Muscle of leg (tissue), 11 donors: Measurements from ENCODE around the gene PARVG. TPM values are rescaled to one million over a fixed set of nuclear protein-coding genes. Genes with fewer than 3 reads are reported as not detected.

Experiments
- DNase-seq: peaks from one replicate; pipeline ENCODE4 v3.0.0; 2013
- H3K27ac ChIP-seq: one replicate; pipeline ENCODE4 v1.5.1; 2013; ENCODE audit warnings: mild to moderate bottlenecking, low read length, control low read depth
- H3K27me3 ChIP-seq: one replicate; pipeline ENCODE4 v1.6.1; 2013; ENCODE audit warnings: low read length; ENCODE audit not compliant: control insufficient read depth, insufficient read depth
- H3K36me3 ChIP-seq: one replicate; pipeline ENCODE4 v1.6.1; 2013; ENCODE audit warnings: low read length; ENCODE audit not compliant: control insufficient read depth, insufficient read depth
- H3K4me1 ChIP-seq: one replicate; pipeline ENCODE4 v1.6.1; 2013; ENCODE audit warnings: low read length; ENCODE audit not compliant: control insufficient read depth, insufficient read depth
- H3K4me3 ChIP-seq: one replicate; pipeline ENCODE4 v1.5.1; 2013; ENCODE audit warnings: low read length, control low read depth
- H3K9me3 ChIP-seq: replicated peaks from 2 replicates; pipeline ENCODE4 v1.6.1; 2013; ENCODE audit warnings: low read depth, low read length; ENCODE audit not compliant: control insufficient read depth
- WGBS: methylation state at CpG from one replicate; pipeline ENCODE4 v1.1.5; 2013; ENCODE audit warnings: missing lambda C conversion rate; ENCODE audit not compliant: insufficient coverage; 5-methylcytosine and 5-hydroxymethylcytosine counted together
- polyA plus RNA-seq, 8 donors: library from polyadenylated mRNA; unstranded; fragments of 120-200 nt; gene quantifications; one replicate each; pipeline versions ENCODE4 v1.2.1 to v1.2.3, GENCODE V29; 2013; ENCODE audit warnings: inconsistent platforms in 1 of 8, low replicate concordance in 1 of 8; ENCODE audit not compliant: insufficient read length in 8 of 8, insufficient read depth in 1 of 8
- total RNA-seq: library from RNA; stranded (reverse); fragments of 120-200 nt; gene quantifications from one replicate; pipeline ENCODE4 v1.2.4, GENCODE V29; 2013

The PARVG gene
- total and polyA plus RNA-seq, 9 donors, result 2.8 to 4.3 (median 3.1) TPM

DNA sequence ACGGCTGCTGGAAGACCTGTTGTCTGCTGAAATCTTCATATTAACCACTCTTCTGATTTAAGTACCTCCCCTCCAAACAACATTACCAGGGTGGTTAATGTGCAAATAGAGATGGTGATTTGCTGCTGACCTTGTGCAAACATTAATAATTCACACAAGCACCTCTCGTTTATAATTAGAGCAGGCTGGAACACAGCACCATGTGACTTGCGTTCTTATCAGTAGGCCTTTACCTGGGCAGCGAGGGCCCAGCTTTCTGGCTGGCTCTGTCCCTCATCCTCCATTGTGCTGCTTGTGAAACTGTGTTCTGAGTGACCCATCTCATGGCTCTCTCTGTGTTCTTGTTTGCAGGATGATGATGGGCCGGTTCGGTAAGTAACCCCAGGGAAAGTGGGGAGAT is 41.0 kb upstream of the PARVG start:
- Histone ChIP-seq H3K27me3 (peaks cover 2% of the 10 kb centered on the region), H3K36me3 (peaks cover 50% of the 10 kb centered on the region), H3K4me1 (peaks cover 2% of the 10 kb centered on the region), H3K9me3 (peaks cover 20% of the 10 kb centered on the region), H3K4me3 (no peak overlapping the region), H3K27ac (no peak overlapping the region)
- DNase-seq, result no peak
- 93% methylated on average over 4 of the region's 6 CpGs for WGBS

DNA sequence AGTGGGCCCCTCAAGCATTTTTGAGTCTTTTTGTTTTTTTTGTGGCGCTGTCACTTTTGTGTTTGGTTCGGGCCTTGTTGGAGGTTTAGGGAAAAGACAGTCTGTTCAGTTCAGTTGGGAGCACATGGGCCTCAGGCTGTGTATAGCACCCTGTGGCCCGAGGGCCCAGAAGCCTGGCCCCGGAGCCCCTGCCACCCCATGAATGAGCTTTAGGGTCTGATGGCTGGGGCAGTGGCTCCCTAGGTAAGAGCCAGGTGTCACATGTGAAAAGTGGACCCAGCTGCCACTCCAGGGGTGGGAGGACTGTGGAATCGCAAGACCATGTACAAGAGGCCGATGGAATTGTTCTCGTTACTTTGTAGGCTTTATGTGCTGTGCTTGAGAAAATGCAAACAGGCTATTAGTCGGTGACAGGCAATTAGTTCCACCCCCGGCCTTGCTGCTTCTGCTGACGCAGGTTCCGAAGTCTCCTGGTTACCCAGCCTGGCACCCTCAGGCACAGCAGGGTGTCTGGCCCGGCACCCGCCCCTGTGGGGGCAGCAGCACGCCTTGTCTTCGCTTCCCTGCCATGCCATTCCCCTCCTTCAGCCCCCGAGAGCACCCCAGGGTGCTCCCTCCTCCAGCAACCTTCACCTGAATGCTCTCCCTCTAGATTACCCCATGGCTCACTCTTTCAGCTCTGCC is 38.2 kb upstream of the PARVG start:
- Histone ChIP-seq H3K36me3 (peaks cover 26% of the 10 kb centered on the region), H3K4me1 (peaks cover 10% of the 10 kb centered on the region), H3K4me3 (no peak overlapping the region), H3K27me3 (peaks cover under 1% of the 10 kb centered on the region), H3K27ac (no peak overlapping the region), H3K9me3 (peaks cover 6% of the 10 kb centered on the region)
- DNase-seq, result no peak
- 82% methylated on average over 16 of the region's 16 CpGs for WGBS

DNA sequence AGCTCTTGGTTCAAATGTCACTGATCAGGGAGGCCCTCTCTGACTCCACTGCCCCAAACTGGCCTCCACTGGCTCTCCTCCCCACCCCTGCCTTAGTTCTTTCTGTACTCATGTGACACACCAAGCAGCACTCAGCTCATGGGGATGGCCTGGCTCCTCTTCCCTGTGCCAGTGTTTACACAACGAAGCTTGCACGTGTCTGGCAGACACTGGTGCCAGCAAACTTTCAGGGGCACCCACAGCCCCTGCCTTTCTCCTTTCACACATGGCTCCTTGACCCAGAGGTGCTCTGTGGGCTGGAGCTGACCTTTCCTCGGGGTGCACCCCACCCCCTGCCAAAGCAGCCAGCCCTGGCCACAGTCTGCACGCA is 37.6 kb upstream of the PARVG start:
- Histone ChIP-seq H3K27me3 (no peaks in the 10 kb centered on the region), H3K4me3 (no peak overlapping the region), H3K4me1 (peaks cover 14% of the 10 kb centered on the region), H3K9me3 (peaks cover 1% of the 10 kb centered on the region), H3K36me3 (peaks cover 21% of the 10 kb centered on the region), H3K27ac (no peak overlapping the region)
- DNase-seq, result no peak
- 66% methylated on average over 2 of the region's 4 CpGs for WGBS

DNA sequence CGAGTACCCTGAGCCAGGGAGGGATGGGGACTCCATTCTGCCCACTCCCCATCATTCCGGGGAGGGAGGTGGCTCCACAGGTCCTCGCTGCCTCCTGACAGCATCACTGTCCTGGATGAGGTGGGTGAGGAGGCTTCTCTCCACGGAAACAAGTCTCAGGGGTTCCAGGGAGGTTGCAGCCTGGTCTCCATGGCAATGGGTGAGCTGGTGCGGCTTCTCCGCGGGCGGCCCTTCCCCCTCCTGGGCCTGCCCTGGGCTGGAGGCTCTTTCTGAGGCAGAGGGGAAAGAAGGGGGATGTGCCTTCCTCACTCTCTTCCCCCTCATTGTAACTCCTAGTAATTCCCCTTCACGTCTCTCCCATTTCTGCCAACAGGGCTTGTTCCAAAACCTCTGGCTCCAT is 37.1 kb upstream of the PARVG start:
- no peaks in the 10 kb centered on the region for H3K27me3 ChIP-seq
- no peak overlapping the region for H3K27ac ChIP-seq
- H3K4me3 ChIP-seq, result no peak overlapping the region
- no peaks in the 10 kb centered on the region for H3K9me3 ChIP-seq
- peaks cover 18% of the 10 kb centered on the region for H3K4me1 ChIP-seq
- WGBS, result 39% methylated on average over 2 of the region's 9 CpGs
- no peak for DNase-seq
- H3K36me3 ChIP-seq, result peaks cover 16% of the 10 kb centered on the region

DNA sequence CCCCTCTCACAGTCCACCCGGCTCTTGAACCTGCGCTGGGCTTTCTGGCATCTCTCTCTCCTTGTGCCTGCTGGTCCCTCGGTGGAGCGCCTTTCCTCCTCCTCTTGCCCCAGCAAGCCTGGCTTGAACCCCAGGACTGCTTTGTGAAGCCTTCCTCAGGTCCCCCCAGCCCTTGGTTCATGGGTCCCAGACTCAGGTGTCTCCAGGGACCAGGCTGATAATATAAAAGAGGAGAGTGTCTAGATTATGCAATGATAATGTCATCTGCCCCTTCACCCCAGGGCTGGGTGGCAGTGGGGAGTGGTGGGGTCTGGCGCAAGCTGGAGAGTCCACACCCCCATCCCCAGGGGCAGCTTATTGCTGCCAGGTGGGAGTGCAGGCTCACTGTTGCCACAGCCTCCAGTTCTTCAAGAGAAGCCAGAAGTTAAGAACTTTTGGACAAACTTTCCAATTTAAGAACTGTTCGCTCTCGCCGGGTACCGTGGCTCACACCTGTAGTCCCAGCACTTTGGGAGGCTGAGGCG is 36.6 kb upstream of the PARVG start:
- H3K9me3 ChIP-seq, result no peaks in the 10 kb centered on the region
- H3K36me3 ChIP-seq, result peaks cover 14% of the 10 kb centered on the region
- H3K4me3 ChIP-seq, result no peak overlapping the region
- no peaks in the 10 kb centered on the region for H3K27me3 ChIP-seq
- no peak for DNase-seq
- 83% methylated on average over 4 of the region's 10 CpGs for WGBS
- no peak overlapping the region for H3K27ac ChIP-seq
- peaks cover 21% of the 10 kb centered on the region for H3K4me1 ChIP-seq

DNA sequence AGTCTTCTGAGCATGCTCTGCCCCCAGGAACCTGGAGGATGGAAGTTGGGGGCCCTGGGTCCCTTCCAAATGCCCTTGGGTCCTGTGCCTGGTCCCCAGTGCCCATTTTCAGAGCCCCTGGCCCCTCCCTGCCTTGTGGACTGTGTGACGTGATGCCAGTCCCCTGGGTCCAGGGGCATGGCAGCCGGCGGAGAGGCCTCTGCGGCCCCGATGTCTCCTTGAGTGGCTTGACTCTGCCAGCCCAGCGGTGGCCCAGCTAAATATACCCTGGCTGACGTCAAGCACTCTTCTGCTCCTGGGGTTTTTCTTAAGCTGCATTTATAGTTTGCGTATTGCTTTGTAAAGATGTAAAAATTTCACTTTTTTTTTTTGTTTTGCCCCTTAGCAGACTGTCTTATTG is 35.2 kb upstream of the PARVG start:
- Histone ChIP-seq H3K27me3 (no peaks in the 10 kb centered on the region), H3K4me3 (no peak overlapping the region), H3K4me1 (peaks cover 21% of the 10 kb centered on the region), H3K9me3 (no peaks in the 10 kb centered on the region), H3K27ac (no peak overlapping the region), H3K36me3 (peaks cover 13% of the 10 kb centered on the region)
- no peak for DNase-seq
- 54% methylated on average over 6 of the region's 8 CpGs for WGBS

DNA sequence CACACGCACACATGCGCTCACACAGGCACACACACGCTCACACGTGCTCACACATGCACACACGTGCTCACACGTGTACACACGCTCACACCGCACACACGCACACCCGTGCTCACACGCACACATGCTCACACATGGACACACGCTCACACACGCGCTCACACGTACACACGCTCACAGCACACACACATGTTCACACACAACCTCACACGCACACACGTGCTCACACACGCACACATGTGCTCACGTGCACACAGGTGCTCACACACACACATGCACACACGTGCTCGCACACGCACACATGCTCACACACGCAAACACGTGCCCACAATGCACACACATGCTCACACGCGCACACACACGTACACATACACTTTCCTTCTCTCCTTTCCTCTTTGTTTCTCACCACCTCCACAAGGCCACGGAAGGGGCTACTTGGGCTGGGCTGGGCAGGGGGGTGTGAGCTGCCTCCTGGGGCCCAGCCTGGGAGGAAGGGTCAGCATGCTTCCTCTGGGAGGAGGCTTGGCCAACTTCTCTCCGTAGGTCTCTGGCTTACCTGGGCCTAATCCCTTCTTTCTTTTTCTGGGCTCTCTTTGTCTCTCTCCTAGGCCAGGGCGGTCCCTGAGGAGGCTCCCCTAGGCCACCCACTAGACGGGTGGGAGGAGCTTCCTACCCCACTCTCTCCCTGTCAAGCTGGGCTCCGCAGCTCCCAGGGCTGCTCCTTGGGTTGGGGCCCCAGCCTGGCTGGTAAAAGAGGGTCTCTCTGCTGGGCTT is 34.5 kb upstream of the PARVG start:
- H3K27ac ChIP-seq, result no peak overlapping the region
- no peaks in the 10 kb centered on the region for H3K9me3 ChIP-seq
- peaks cover 21% of the 10 kb centered on the region for H3K4me1 ChIP-seq
- no peaks in the 10 kb centered on the region for H3K27me3 ChIP-seq
- WGBS, result 94% methylated on average over 24 of the region's 33 CpGs
- no peak for DNase-seq
- no peak overlapping the region for H3K4me3 ChIP-seq
- H3K36me3 ChIP-seq, result peaks cover 12% of the 10 kb centered on the region

DNA sequence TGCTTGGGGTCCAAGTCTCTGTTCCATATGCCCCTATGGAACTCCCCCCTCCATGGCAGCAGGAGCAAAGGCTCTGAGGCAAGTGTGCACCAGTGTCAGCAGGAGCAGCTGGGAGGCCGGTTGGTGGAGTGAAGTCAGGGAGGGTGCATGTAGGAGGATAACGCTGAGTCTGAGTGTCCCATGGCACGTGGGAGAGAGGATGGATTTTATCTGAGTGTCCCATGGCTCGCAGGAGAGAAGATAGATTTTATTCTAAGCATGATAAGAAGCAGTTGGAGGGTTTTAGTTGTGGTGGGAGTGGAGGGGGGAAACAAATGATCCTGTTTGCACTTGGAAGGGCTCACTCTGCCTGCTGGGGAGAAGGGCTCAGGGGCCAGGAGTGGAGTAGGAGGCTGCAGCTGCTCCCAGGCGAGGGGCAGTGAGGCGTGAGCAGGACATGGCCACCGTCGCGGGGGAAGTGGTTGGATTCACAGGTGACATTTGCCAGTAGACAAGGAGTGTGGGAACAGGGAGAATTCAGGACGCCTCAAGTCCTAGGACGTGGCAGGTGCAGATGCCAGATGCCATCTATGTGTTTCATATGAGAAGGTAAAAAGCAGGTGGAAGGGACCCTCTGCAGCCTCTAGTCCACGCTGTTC is 33.6 kb upstream of the PARVG start:
- no peak for DNase-seq
- no peak overlapping the region for H3K27ac ChIP-seq
- peaks cover 21% of the 10 kb centered on the region for H3K4me1 ChIP-seq
- H3K9me3 ChIP-seq, result no peaks in the 10 kb centered on the region
- H3K4me3 ChIP-seq, result no peak overlapping the region
- H3K36me3 ChIP-seq, result peaks cover 14% of the 10 kb centered on the region
- H3K27me3 ChIP-seq, result no peaks in the 10 kb centered on the region
- WGBS, result 52% methylated on average over 10 of the region's 12 CpGs

DNA sequence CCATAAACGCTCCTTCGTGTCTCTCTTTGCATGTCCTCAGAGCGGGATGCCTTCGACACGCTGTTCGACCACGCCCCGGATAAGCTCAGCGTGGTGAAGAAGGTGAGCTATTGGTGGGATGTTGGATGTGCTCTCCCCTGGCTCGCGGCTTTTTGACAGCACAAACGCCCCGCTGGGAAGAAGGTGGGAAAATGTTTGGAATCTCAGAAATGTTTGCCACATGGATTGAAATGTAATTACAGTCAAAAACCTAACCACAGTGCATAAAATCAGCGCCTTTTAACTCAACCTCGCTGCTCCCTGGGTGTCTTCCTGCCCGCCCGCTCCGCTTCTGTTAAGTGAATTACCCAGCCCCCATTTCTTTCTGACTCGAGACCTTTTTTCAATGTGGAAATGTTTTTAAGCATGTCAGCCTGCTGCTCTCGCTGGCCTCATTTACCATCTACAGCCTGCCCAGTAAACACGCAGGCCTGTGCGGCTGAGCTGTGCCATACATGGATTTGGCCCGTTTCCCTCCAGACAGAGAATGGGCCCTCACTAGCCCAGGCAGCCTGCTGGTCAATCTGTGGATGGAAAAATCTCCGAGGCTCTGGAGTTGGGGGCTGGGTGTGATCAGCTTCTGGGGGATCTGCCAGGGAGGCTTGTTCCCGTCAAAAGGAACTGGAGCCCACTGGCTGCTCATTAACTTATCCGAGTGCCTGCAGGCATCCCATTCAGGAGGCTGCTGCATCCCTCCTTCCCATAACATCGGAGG is 32.7 kb upstream of the PARVG start:
- 24% methylated on average over 14 of the region's 27 CpGs for WGBS
- Histone ChIP-seq H3K4me1 (peaks cover 21% of the 10 kb centered on the region), H3K27me3 (no peaks in the 10 kb centered on the region), H3K4me3 (no peak overlapping the region), H3K27ac (peak overlapping the region; percentile 59), H3K36me3 (peaks cover 10% of the 10 kb centered on the region), H3K9me3 (no peaks in the 10 kb centered on the region)
- DNase-seq, result peak; percentile 86
